ENCODE data around the gene OR5F1. TPM values are rescaled to one million over a fixed set of nuclear protein-coding genes. Genes with fewer than 3 reads are reported as not detected.

The OR5F1 gene
- total and polyA plus RNA-seq, 3 experiments from 2014 or later, result not detected

- no peaks in the 10 kb centered on the region for H3K27me3 ChIP-seq (ENCODE audit: insufficient read depth, low read length, poor library complexity, severe bottlenecking)
- H3K27ac ChIP-seq (ENCODE audit: low read depth, low read length), result no peak overlapping the region
- Mint-ChIP-seq H3K4me1 (no peaks in the 10 kb centered on the region), H3K36me3 (no peaks in the 10 kb centered on the region), H3K27me3 (no peaks in the 10 kb centered on the region), H3K27ac (no peak overlapping the region), H3K4me3 (no peak overlapping the region), H3K9me3 (peaks cover 4 to 27% (median 14%) of the 10 kb centered on the region in 5 donors)
- ChIA-PET CTCF (no interaction called here), POLR2A (no interaction called here)
- no peaks in the 10 kb centered on the region for H3K4me1 ChIP-seq (ENCODE audit: insufficient read depth, low read length)
- DNase-seq, result peak in 1 of 5 donors; percentile 36
- no peaks in the 10 kb centered on the region for H3K9me3 ChIP-seq (ENCODE audit: low read length)
- no peaks in the 10 kb centered on the region for H3K36me3 ChIP-seq (ENCODE audit: insufficient read depth, low read length)
- no peak overlapping the region for H3K4me3 ChIP-seq (ENCODE audit: low read length)
Measured at GRCh38 chr11:55949330-55949729, 45.1 kb downstream of the OR5F1 start.

Other genes with a start within 250 kb of the OR5F1 start
- gene OR5D13, start 221.2 kb downstream of the OR5F1 start, total RNA-seq, result not detected
- not detected for gene OR5D13, start 221.2 kb downstream of the OR5F1 start, polyA plus RNA-seq
- not detected for gene OR5D14, start 199.1 kb downstream of the OR5F1 start, total RNA-seq
- not detected for gene OR5D14, start 199.1 kb downstream of the OR5F1 start, polyA plus RNA-seq
- gene OR5L1, start 183.3 kb downstream of the OR5F1 start, total RNA-seq, result not detected
- not detected for gene OR5L1, start 183.3 kb downstream of the OR5F1 start, polyA plus RNA-seq
- not detected for gene OR5D18, start 175.0 kb downstream of the OR5F1 start, total RNA-seq
- not detected for gene OR5D18, start 175.0 kb downstream of the OR5F1 start, polyA plus RNA-seq
- gene OR5L2, start 167.4 kb downstream of the OR5F1 start, total RNA-seq, result not detected
- gene OR5L2, start 167.4 kb downstream of the OR5F1 start, polyA plus RNA-seq, result not detected
- gene OR5D16, start 155.9 kb downstream of the OR5F1 start, total RNA-seq, result not detected
- not detected for gene OR5D16, start 155.9 kb downstream of the OR5F1 start, polyA plus RNA-seq
- not detected for gene TRIM51, start 111.3 kb downstream of the OR5F1 start, total RNA-seq
- not detected for gene TRIM51, start 111.3 kb downstream of the OR5F1 start, polyA plus RNA-seq
- not detected for gene OR5W2, start 80.0 kb downstream of the OR5F1 start, total RNA-seq
- gene OR5W2, start 80.0 kb downstream of the OR5F1 start, polyA plus RNA-seq, result not detected
- gene OR5I1, start 58.2 kb downstream of the OR5F1 start, total RNA-seq, result not detected
- gene OR5I1, start 58.2 kb downstream of the OR5F1 start, polyA plus RNA-seq, result not detected
- gene OR10AG1, start 24.7 kb downstream of the OR5F1 start, total RNA-seq, result not detected
- gene OR10AG1, start 24.7 kb downstream of the OR5F1 start, polyA plus RNA-seq, result not detected
- gene OR5AS1, start 33.0 kb upstream of the OR5F1 start, total RNA-seq, result not detected
- gene OR5AS1, start 33.0 kb upstream of the OR5F1 start, polyA plus RNA-seq, result not detected
- gene OR8I2, start 98.7 kb upstream of the OR5F1 start, total RNA-seq, result not detected
- gene OR8I2, start 98.7 kb upstream of the OR5F1 start, polyA plus RNA-seq, result not detected
- not detected for gene OR8H2, start 109.1 kb upstream of the OR5F1 start, total RNA-seq
- gene OR8H2, start 109.1 kb upstream of the OR5F1 start, polyA plus RNA-seq, result not detected
- gene OR8H3, start 127.7 kb upstream of the OR5F1 start, total RNA-seq, result not detected
- gene OR8H3, start 127.7 kb upstream of the OR5F1 start, polyA plus RNA-seq, result not detected
- not detected for gene OR8J3, start 145.6 kb upstream of the OR5F1 start, total RNA-seq
- gene OR8J3, start 145.6 kb upstream of the OR5F1 start, polyA plus RNA-seq, result not detected
- not detected for gene OR8K5, start 165.7 kb upstream of the OR5F1 start, total RNA-seq
- gene OR8K5, start 165.7 kb upstream of the OR5F1 start, polyA plus RNA-seq, result not detected
- not detected for gene OR5J2, start 182.0 kb upstream of the OR5F1 start, total RNA-seq
- not detected for gene OR5J2, start 182.0 kb upstream of the OR5F1 start, polyA plus RNA-seq
- gene OR5T2, start 239.6 kb upstream of the OR5F1 start, total RNA-seq, result not detected
- gene OR5T2, start 239.6 kb upstream of the OR5F1 start, polyA plus RNA-seq, result not detected